Raji (cell line): ENCODE results near the gene ADAMTS15.

ENCODE experiments used
- POLR2A ChIP-seq: IDR thresholded peaks from 2 replicates; pipeline ENCODE4 v1.6.1; 2011; ENCODE audit warnings: low read depth, low read length, control low read depth; ENCODE audit not compliant: insufficient read depth

Gene ADAMTS15

DNA sequence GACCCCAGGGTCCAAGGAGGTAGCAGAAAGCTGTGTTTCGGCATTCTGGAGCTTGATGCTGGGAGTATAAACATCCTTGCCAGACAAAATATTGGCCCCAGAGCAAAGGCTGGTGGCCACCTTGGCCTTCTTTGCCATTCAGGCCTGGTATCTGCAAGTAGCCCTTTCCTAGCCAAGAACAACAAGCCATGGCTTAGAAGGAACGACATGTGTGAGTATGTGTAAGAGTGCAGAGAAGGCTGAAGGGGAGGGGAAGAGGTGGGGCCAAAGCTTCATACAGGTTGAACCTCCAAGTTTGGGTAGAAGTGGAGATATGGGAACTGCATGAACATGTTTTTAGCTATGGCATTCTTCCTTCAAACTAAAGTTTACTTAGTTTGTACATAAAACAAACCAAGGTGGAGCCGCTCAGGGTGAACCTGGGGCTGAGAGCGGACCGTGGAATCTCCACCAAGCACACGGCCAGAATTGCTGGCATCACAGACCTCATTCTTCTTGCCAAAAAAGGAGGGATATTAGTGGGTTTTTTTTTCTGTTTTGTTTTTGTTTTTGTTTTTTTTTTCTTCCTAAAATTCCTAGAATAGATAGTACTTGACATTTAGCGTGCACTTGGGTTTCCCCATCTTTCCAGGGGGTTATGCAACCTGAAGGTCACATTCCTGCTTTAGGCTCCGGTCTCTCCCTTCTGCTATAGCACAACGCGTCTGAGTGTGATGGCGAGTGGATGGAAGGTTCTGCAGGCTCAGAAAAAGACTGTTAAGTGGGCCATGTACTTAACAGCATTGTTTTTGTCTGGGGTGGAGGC is 70.9 kb downstream of the ADAMTS15 start:
- no peak for TF ChIP-seq POLR2A

- TF ChIP-seq POLR2A = no peak
These were observed 71.8 kb downstream of the ADAMTS15 start for GRCh38 chr11:130520271-130520671.

- TF ChIP-seq POLR2A = no peak
These were observed 74.0 kb downstream of the ADAMTS15 start for GRCh38 chr11:130522284-130522961.

- TF ChIP-seq POLR2A = no peak
These were observed 74.7 kb downstream of the ADAMTS15 start for GRCh38 chr11:130523166-130523565.

- TF ChIP-seq POLR2A = no peak
These were observed 75.2 kb downstream of the ADAMTS15 start for GRCh38 chr11:130523609-130524008.

DNA sequence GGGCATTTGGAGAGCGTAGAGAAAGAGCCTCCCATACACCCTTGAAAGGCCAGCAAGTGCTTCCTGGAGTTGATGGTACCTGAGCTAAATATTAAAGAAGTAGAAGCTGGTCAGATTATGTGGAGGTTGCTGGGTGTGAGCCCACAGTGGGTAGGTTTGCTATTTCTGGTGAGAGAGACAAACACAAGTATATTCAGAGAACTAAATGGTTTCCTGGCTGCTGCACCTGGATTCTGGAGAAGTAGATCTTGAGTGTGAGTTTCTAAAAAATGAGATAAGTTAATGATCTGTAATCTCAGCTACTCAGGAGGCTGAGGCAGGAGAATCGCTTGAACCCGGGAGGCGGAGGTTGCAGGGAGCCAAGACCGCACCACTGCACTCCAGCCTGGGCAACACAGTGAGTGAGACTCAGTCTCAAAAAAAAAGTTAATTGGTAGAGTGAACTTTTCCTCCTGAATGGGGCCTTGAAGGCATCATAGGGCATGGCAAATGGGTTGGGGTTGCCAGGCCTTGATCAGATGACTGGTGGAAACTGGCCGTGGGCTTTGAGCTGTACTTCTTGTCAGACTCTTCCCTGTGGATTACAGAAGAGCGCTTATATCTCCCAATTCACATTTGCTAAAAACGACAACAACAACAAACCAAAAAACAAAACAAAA is 75.8 kb downstream of the ADAMTS15 start:
- no peak for TF ChIP-seq POLR2A

GRCh38 chr11:130525307-130525706 is 76.9 kb downstream of the ADAMTS15 start:
- no peak for TF ChIP-seq POLR2A
